Esophagus squamous epithelium (tissue), 5 donors: Measurements from ENCODE around the gene ERCC4. TPM values are rescaled to one million over a fixed set of nuclear protein-coding genes. Genes with fewer than 3 reads are reported as not detected.
A peak's percentile ranks its signal among the peaks of the same experiment; 100 is the strongest.
"Not testable (repeated sequence)": the region's sequence is repeated elsewhere in the genome, so short reads cannot be mapped to it uniquely, and the experiment has no call there.

Experiments
- DNase-seq: peaks from one replicate; lab custom pipeline; 2025; lab: John Stamatoyannopoulos, UW
- H3K27ac ChIP-seq, 4 donors: fragments of 200-600 bp; sonication (generic); one replicate each; pipeline ENCODE4 v1.5.1; 2016 to 2019; ENCODE audit warnings: mild to moderate bottlenecking in 1 of 4
- H3K27me3 ChIP-seq, 4 donors: fragments of 200-600 bp; sonication (generic); 1 replicate in 3 of 4; 2 replicates in 1 of 4; pipeline versions ENCODE4 v1.5.1 to v1.6.0; 2017 to 2021; ENCODE audit warnings: antibody characterized with exemption in 1 of 4
- H3K36me3 ChIP-seq, 3 donors: fragments of 200-600 bp; sonication (generic); one replicate each; pipeline ENCODE4 v1.5.1; 2016 to 2019
- H3K4me1 ChIP-seq, 3 donors: fragments of 200-600 bp; sonication (generic); one replicate each; pipeline ENCODE4 v1.5.1; 2017 to 2019
- H3K4me3 ChIP-seq, 4 donors: fragments of 200-600 bp; sonication (generic); 1 replicate in 3 of 4; 2 replicates in 1 of 4; pipeline ENCODE4 v1.5.1; 2016 to 2019; ENCODE audit warnings: mild to moderate bottlenecking in 2 of 4, moderate library complexity in 1 of 4
- H3K9me3 ChIP-seq, 3 donors: fragments of 200-600 bp; sonication (generic); one replicate each; pipeline ENCODE4 v1.5.1; 2016 to 2019
- CTCF ChIP-seq, 6 experiments: fragments of 450-650 bp in 4 of 6; fragments of 200-600 bp in 2 of 6; sonication (generic) in 2 of 6; IDR thresholded peaks; one replicate each; pipeline ENCODE4 v1.5.1; 2016 to 2019; ENCODE audit warnings: antibody characterized with exemption in 6 of 6, mild to moderate bottlenecking in 4 of 6, moderate library complexity in 4 of 6
- POLR2A ChIP-seq, 4 donors: fragments of 450-650 bp; IDR thresholded peaks; one replicate each; pipeline ENCODE4 v1.6.1; 2017; ENCODE audit warnings: antibody characterized with exemption in 4 of 4, mild to moderate bottlenecking in 4 of 4, moderate library complexity in 3 of 4
- WGBS, 2 donors: methylation state at CpG; one replicate each; pipeline ENCODE4 v1.1.5; 2018; 5-methylcytosine and 5-hydroxymethylcytosine counted together
- intact Hi-C: fragments of 100-400 bp; cut with DNase I; formaldehyde crosslinking; loops from one replicate; pipeline ENCODE4 v1.15.0; 2022
- total RNA-seq, 4 donors: library from RNA; depleted of rRNA; stranded (reverse); fragments of >200 nt; gene quantifications; one replicate each; pipeline ENCODE4 v1.1.0, GENCODE V29; 2016
- donor health status: DM: yes; HTN: yes; CAD: no.

ERCC4 gene
- total RNA-seq, 4 donors from 2014 or later = 4.4 to 8.2 (median 4.8) TPM

GRCh38 chr16:13902677-13903076, 17.3 kb upstream of the ERCC4 start:
- H3K4me3 ChIP-seq = no peak overlapping the region
- intact Hi-C loops = no loop called here
- WGBS, 2 donors = 64 to 68% methylated on average over 3 of the region's 3 CpGs
- no peaks in the 10 kb centered on the region for H3K9me3 ChIP-seq
- peak overlapping the region in 1 of 4 donors; percentile 20 for H3K27ac ChIP-seq
- H3K27me3 ChIP-seq = no peaks in the 10 kb centered on the region
- H3K4me1 ChIP-seq = peaks cover 0 to 6% (median 0%) of the 10 kb centered on the region in 3 donors
- H3K36me3 ChIP-seq = no peaks in the 10 kb centered on the region
- no peak for DNase-seq
- TF ChIP-seq CTCF (IDR thresholded peaks at IDR 0.05) = no peak
- TF ChIP-seq POLR2A (IDR thresholded peaks at IDR 0.05) = no peak

GRCh38 chr16:13904179-13904691, 15.7 kb upstream of the ERCC4 start:
- 40 to 73% methylated on average over 1 of the region's 1 CpG for WGBS, 2 donors
- Histone ChIP-seq H3K4me3 (no peak overlapping the region), H3K9me3 (no peaks in the 10 kb centered on the region), H3K36me3 (no peaks in the 10 kb centered on the region), H3K27ac (no peak overlapping the region), H3K4me1 (peaks cover 0 to 11% (median 0%) of the 10 kb centered on the region in 3 donors), H3K27me3 (no peaks in the 10 kb centered on the region)
- intact Hi-C loops = no loop called here
- DNase-seq = no peak
- TF ChIP-seq CTCF (IDR thresholded peaks at IDR 0.05) (no peak), POLR2A (IDR thresholded peaks at IDR 0.05) (no peak)

GRCh38 chr16:13904822-13905221, 15.1 kb upstream of the ERCC4 start:
- DNase-seq, H3K36me3 ChIP-seq, H3K27me3 ChIP-seq, intact Hi-C loops, H3K27ac ChIP-seq, H3K9me3 ChIP-seq, H3K4me3 ChIP-seq: not testable (repeated sequence)
- 49 to 64% methylated on average over 7 to 8 of the region's 9 CpGs for WGBS, 2 donors
- H3K4me1 ChIP-seq = peaks cover 0 to 17% (median 4%) of the 10 kb centered on the region in 3 donors
- peak in 3 of 6 experiments; percentile 25 to 34 (median 27) for TF ChIP-seq CTCF (IDR thresholded peaks at IDR 0.05)

- H3K27ac ChIP-seq = no peak overlapping the region
- DNase-seq = no peak
- 74 to 79% methylated on average over 10 of the region's 10 CpGs for WGBS, 2 donors
- H3K4me1 ChIP-seq = peaks cover 0 to 33% (median 7%) of the 10 kb centered on the region in 3 donors
- no peaks in the 10 kb centered on the region for H3K27me3 ChIP-seq
- H3K36me3 ChIP-seq = no peaks in the 10 kb centered on the region
- intact Hi-C loops = no loop called here
- no peak overlapping the region for H3K4me3 ChIP-seq
- H3K9me3 ChIP-seq = no peaks in the 10 kb centered on the region
- TF ChIP-seq CTCF (IDR thresholded peaks at IDR 0.05) = no peak
- TF ChIP-seq POLR2A (IDR thresholded peaks at IDR 0.05) = no peak
Observed at GRCh38 chr16:13906168-13907089, 13.5 kb upstream of the ERCC4 start.

GRCh38 chr16:13907431-13907830, 12.5 kb upstream of the ERCC4 start:
- no peak overlapping the region for H3K27ac ChIP-seq
- TF ChIP-seq POLR2A (IDR thresholded peaks at IDR 0.05) (no peak), CTCF (IDR thresholded peaks at IDR 0.05) (no peak)

More at GRCh38 chr16:13907431-13907830, 12.5 kb upstream of the ERCC4 start:
- 53 to 54% methylated on average over 3 of the region's 3 CpGs for WGBS, 2 donors
- intact Hi-C loops = no loop called here
- Histone ChIP-seq H3K9me3 (no peaks in the 10 kb centered on the region), H3K4me3 (no peak overlapping the region), H3K36me3 (no peaks in the 10 kb centered on the region), H3K27me3 (no peaks in the 10 kb centered on the region), H3K4me1 (peaks cover 0 to 34% (median 7%) of the 10 kb centered on the region in 3 donors)
- no peak for DNase-seq
